Upper lobe of left lung (tissue), 6 donors: ENCODE measurements around the gene FBXL17. TPM values are rescaled to one million over a fixed set of nuclear protein-coding genes. Genes with fewer than 3 reads are reported as not detected.

ENCODE experiments used
- ATAC-seq, 2 donors: fragments of 200-7000 bp; cut with Tn5 transposase; one replicate each; pipeline ENCODE4 v1.9.1; 2022; ENCODE audit warnings: mild to moderate bottlenecking in 2 of 2, moderate library complexity in 2 of 2; ENCODE audit not compliant: low FRiP score in 2 of 2
- DNase-seq, 2 donors: peaks; one replicate each; pipeline ENCODE4 v3.0.0-alpha.2; 2019 to 2020
- H3K27ac ChIP-seq, 4 donors: fragments of 200-600 bp; sonication (generic); one replicate each; pipeline ENCODE4 v1.5.1; 2016 to 2019
- H3K27me3 ChIP-seq, 4 donors: fragments of 200-600 bp; sonication (generic); one replicate each; pipeline ENCODE4 v1.5.1; 2017 to 2019
- H3K36me3 ChIP-seq, 4 donors: fragments of 200-600 bp; sonication (generic); one replicate each; pipeline ENCODE4 v1.5.1; 2016 to 2019
- H3K4me1 ChIP-seq, 4 donors: fragments of 200-600 bp; sonication (generic); one replicate each; pipeline ENCODE4 v1.5.1; 2018 to 2019
- H3K4me3 ChIP-seq, 4 donors: fragments of 200-600 bp; sonication (generic); one replicate each; pipeline ENCODE4 v1.5.1; 2017 to 2019; ENCODE audit warnings: mild to moderate bottlenecking in 2 of 4, moderate library complexity in 1 of 4
- H3K9me3 ChIP-seq, 4 donors: fragments of 200-600 bp; sonication (generic); one replicate each; pipeline ENCODE4 v1.5.1; 2018 to 2019
- CTCF ChIP-seq, 6 experiments: fragments of 450-650 bp in 4 of 6; fragments of 200-600 bp in 2 of 6; sonication (generic) in 2 of 6; IDR thresholded peaks; one replicate each; pipeline ENCODE4 v1.5.1; 2016 to 2019; ENCODE audit warnings: antibody characterized with exemption in 6 of 6
- EP300 ChIP-seq, 4 donors: sonication (generic); formaldehyde crosslinking; IDR thresholded peaks; one replicate each; pipeline ENCODE4 v1.5.1; 2017; ENCODE audit warnings: antibody characterized with exemption in 4 of 4, control low read depth in 2 of 4
- POLR2A ChIP-seq, 4 donors: fragments of 450-650 bp; IDR thresholded peaks; one replicate each; pipeline ENCODE4 v1.5.1; 2016 to 2017; ENCODE audit warnings: antibody characterized with exemption in 4 of 4, mild to moderate bottlenecking in 2 of 4
- POLR2AphosphoS5 ChIP-seq, 2 donors: sonication (generic); formaldehyde crosslinking; IDR thresholded peaks; one replicate each; pipeline ENCODE4 v1.5.1; 2017; ENCODE audit warnings: antibody characterized with exemption in 2 of 2
- WGBS, 2 donors: methylation state at CpG; one replicate each; pipeline ENCODE4 v1.1.5; 2017 to 2018; 5-methylcytosine and 5-hydroxymethylcytosine counted together
- total RNA-seq, 6 donors: library from RNA; depleted of rRNA in 4 of 6; stranded (reverse); fragments of >200 nt in 4 of 6; gene quantifications; one replicate each; pipeline versions ENCODE4 v1.1.0 to v1.2.1, GENCODE V29; 2016 to 2021
- donor health status: DM: no; HTN: no; CAD: no; lungs with moderate emphysema.
- donor health status: DM: no; HTN: yes; CAD: no; lungs with severe emphysema.

Gene FBXL17
- total RNA-seq, 6 donors from 2014 or later, result 10.0 to 47.1 (median 16.9) TPM

DNA sequence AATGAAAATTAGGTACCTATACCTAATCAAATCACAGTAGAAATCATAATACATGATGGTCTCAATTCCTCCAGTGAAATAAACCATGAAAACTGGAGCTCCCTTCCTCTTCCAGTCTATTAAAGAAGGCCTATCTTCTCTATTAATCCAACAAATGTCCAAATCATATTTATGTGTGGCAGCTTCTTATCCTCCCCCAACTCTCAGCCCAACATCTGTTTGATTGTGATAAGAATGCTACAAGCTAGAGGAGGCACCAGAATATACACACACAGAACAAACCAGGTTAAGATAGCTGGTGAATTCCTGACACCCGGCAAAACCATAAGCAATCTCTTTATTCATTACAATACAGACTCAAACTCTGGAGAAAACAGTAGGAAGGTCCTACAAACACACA, 110.8 kb downstream of the FBXL17 start:
- no peak for ATAC-seq
- H3K27me3 ChIP-seq, result no peaks in the 10 kb centered on the region
- H3K4me1 ChIP-seq, result no peaks in the 10 kb centered on the region
- no peaks in the 10 kb centered on the region for H3K9me3 ChIP-seq
- WGBS, 2 donors, result 48 to 59% methylated on average over 1 of the region's 1 CpG
- H3K27ac ChIP-seq, result no peak overlapping the region
- no peak overlapping the region for H3K4me3 ChIP-seq
- H3K36me3 ChIP-seq, result no peaks in the 10 kb centered on the region
- TF ChIP-seq CTCF (IDR thresholded peaks at IDR 0.05) (no peak), POLR2AphosphoS5 (IDR thresholded peaks at IDR 0.05) (no peak), EP300 (IDR thresholded peaks at IDR 0.05) (no peak), POLR2A (IDR thresholded peaks at IDR 0.05) (no peak)
- no peak for DNase-seq

- no peaks in the 10 kb centered on the region for H3K9me3 ChIP-seq
- no peaks in the 10 kb centered on the region for H3K36me3 ChIP-seq
- no peak overlapping the region for H3K27ac ChIP-seq
- H3K4me3 ChIP-seq, result no peak overlapping the region
- DNase-seq, result no peak
- H3K4me1 ChIP-seq, result peaks cover 0 to 3% (median 0%) of the 10 kb centered on the region in 4 donors
- no peak for ATAC-seq
- 73 to 81% methylated on average over 2 of the region's 2 CpGs for WGBS, 2 donors
- TF ChIP-seq POLR2AphosphoS5 (IDR thresholded peaks at IDR 0.05) (no peak), CTCF (IDR thresholded peaks at IDR 0.05) (no peak), EP300 (IDR thresholded peaks at IDR 0.05) (no peak), POLR2A (IDR thresholded peaks at IDR 0.05) (no peak)
- H3K27me3 ChIP-seq, result no peaks in the 10 kb centered on the region
These were observed 115.7 kb downstream of the FBXL17 start for GRCh38 chr5:108266242-108266641.

DNA sequence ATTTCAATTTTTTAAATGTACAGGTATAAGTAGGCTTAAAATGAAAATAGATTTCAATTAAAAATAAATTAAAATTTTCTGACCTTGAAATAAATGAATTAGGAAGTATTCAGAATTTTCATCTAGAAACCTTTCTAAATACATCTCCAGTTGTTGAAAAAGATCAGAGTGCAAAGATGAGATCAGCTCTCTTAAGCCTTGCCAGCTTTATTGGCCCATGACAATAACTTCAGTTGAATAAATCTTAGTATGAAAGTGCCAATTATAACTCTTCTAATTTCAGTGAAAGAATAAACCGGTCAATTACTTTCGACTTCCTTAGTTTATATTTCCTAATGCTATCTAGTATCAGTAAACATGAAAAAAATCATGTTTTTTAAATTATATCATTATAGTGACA, 117.4 kb downstream of the FBXL17 start:
- DNase-seq (no peak), ATAC-seq (no peak)
- no peak overlapping the region for H3K4me3 ChIP-seq
- H3K4me1 ChIP-seq, result peaks cover 0 to 9% (median 7%) of the 10 kb centered on the region in 4 donors
- no peaks in the 10 kb centered on the region for H3K27me3 ChIP-seq
- H3K27ac ChIP-seq, result no peak overlapping the region
- WGBS, 2 donors, result 68 to 75% methylated on average over 2 of the region's 2 CpGs
- no peaks in the 10 kb centered on the region for H3K36me3 ChIP-seq
- TF ChIP-seq POLR2AphosphoS5 (IDR thresholded peaks at IDR 0.05) (no peak), POLR2A (IDR thresholded peaks at IDR 0.05) (no peak), EP300 (IDR thresholded peaks at IDR 0.05) (no peak), CTCF (IDR thresholded peaks at IDR 0.05) (no peak)
- H3K9me3 ChIP-seq, result no peaks in the 10 kb centered on the region

- Histone ChIP-seq H3K4me1 (peaks cover 0 to 12% (median 7%) of the 10 kb centered on the region in 4 donors), H3K9me3 (no peaks in the 10 kb centered on the region), H3K36me3 (no peaks in the 10 kb centered on the region), H3K27me3 (no peaks in the 10 kb centered on the region), H3K4me3 (no peak overlapping the region), H3K27ac (no peak overlapping the region)
- no peak for ATAC-seq
- TF ChIP-seq POLR2AphosphoS5 (IDR thresholded peaks at IDR 0.05) (no peak), EP300 (IDR thresholded peaks at IDR 0.05) (no peak), POLR2A (IDR thresholded peaks at IDR 0.05) (no peak), CTCF (IDR thresholded peaks at IDR 0.05) (no peak)
- no peak for DNase-seq
These were observed 118.6 kb downstream of the FBXL17 start for GRCh38 chr5:108263338-108263737.

DNA sequence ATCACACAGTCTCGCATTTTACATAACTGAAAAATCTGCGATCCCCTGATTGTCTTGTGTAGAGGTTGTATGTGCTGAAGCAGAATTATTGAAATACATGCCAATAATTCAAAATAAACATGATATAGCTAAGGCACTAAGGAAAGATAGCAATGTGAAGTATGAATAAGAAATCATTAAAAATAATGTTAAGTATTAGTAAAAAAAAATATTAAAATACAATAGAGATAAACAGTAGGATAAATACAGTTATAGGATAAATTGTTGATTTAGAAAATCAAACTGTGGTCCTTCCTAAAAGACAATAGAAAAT, 121.1 kb downstream of the FBXL17 start:
- Histone ChIP-seq H3K36me3 (no peaks in the 10 kb centered on the region), H3K27ac (no peak overlapping the region), H3K27me3 (no peaks in the 10 kb centered on the region), H3K4me3 (no peak overlapping the region), H3K9me3 (no peaks in the 10 kb centered on the region), H3K4me1 (peaks cover 0 to 12% (median 7%) of the 10 kb centered on the region in 4 donors)
- 10 to 11% methylated on average over 2 of the region's 2 CpGs for WGBS, 2 donors
- TF ChIP-seq CTCF (IDR thresholded peaks at IDR 0.05) (no peak), POLR2AphosphoS5 (IDR thresholded peaks at IDR 0.05) (no peak), EP300 (IDR thresholded peaks at IDR 0.05) (no peak), POLR2A (IDR thresholded peaks at IDR 0.05) (no peak)
- ATAC-seq, result no peak
- DNase-seq, result no peak
